HFF-Myc (cell line): Measurements from ENCODE around the gene POGZ.
"Not testable (repeated sequence)": the region's sequence is repeated elsewhere in the genome, so short reads cannot be mapped to it uniquely, and the experiment has no call there.

Experiments used
- DNase-seq: peaks from one replicate; pipeline ENCODE4 v3.0.0-alpha.2; 2011; ENCODE audit warnings: low read depth; ENCODE audit errors: extremely low read depth
- H3K4me3 ChIP-seq: replicated peaks from 2 replicates; pipeline ENCODE4 v1.5.1; 2011; ENCODE audit warnings: low read depth, mild to moderate bottlenecking, control low read depth, low read length
- CTCF ChIP-seq: IDR thresholded peaks from 2 replicates; pipeline ENCODE4 v1.5.1; 2012; ENCODE audit warnings: mild to moderate bottlenecking, low read depth, low read length, control low read depth; ENCODE audit errors: missing control alignments

POGZ gene

GRCh38 chr1:151393583-151393982, 65.7 kb downstream of the POGZ start:
- no peak for DNase-seq
- H3K4me3 ChIP-seq: no peak overlapping the region
- TF ChIP-seq CTCF: no peak

- TF ChIP-seq CTCF: no peak
- H3K4me3 ChIP-seq: no peak overlapping the region
- no peak for DNase-seq
Measured at GRCh38 chr1:151391079-151391563, 68.2 kb downstream of the POGZ start.

GRCh38 chr1:151390221-151391078, 68.8 kb downstream of the POGZ start:
- not testable (repeated sequence) for DNase-seq, H3K4me3 ChIP-seq

GRCh38 chr1:151386002-151386401, 73.3 kb downstream of the POGZ start:
- no peak overlapping the region for H3K4me3 ChIP-seq
- DNase-seq: no peak
- no peak for TF ChIP-seq CTCF

- no peak for TF ChIP-seq CTCF
- H3K4me3 ChIP-seq: no peak overlapping the region
- no peak for DNase-seq
Measured at GRCh38 chr1:151384584-151384983, 74.7 kb downstream of the POGZ start.

- no peak for DNase-seq
- no peak for TF ChIP-seq CTCF
- H3K4me3 ChIP-seq: no peak overlapping the region
Measured at GRCh38 chr1:151377150-151377884, 82.0 kb downstream of the POGZ start.

GRCh38 chr1:151373196-151373595, 86.1 kb downstream of the POGZ start:
- no peak overlapping the region for H3K4me3 ChIP-seq
- no peak for TF ChIP-seq CTCF

More at GRCh38 chr1:151373196-151373595, 86.1 kb downstream of the POGZ start:
- no peak for DNase-seq
